Neuronal stem cell (in vitro differentiated cells): ENCODE data around the gene RAB44.

Source experiments
- DNase-seq: peaks from one replicate; pipeline ENCODE4 v3.0.0-alpha.2; 2013; ENCODE audit warnings: low spot score
- H2AFZ ChIP-seq: one replicate; pipeline ENCODE4 v1.6.1; 2013; ENCODE audit warnings: mild to moderate bottlenecking, low read length, inconsistent platforms
- H2AK5ac ChIP-seq: 2 replicates; pipeline ENCODE4 v1.6.1; 2013; ENCODE audit warnings: low read depth, mild to moderate bottlenecking, inconsistent platforms, low read length, moderate library complexity, mixed read lengths
- H2BK120ac ChIP-seq: 2 replicates; pipeline ENCODE4 v1.6.1; 2013; ENCODE audit warnings: low read depth, mild to moderate bottlenecking, inconsistent platforms, low read length, moderate library complexity, mixed read lengths
- H2BK12ac ChIP-seq: one replicate; pipeline ENCODE4 v1.6.1; 2013; ENCODE audit warnings: low read length, inconsistent platforms
- H2BK15ac ChIP-seq: 2 replicates; pipeline ENCODE4 v1.6.1; 2013; ENCODE audit warnings: mild to moderate bottlenecking, low read length, inconsistent platforms, mixed read lengths
- H2BK5ac ChIP-seq: one replicate; pipeline ENCODE4 v1.6.1; 2013; ENCODE audit warnings: inconsistent platforms, mild to moderate bottlenecking, low read length, moderate library complexity
- H3K14ac ChIP-seq: one replicate; pipeline ENCODE4 v1.6.1; 2013; ENCODE audit warnings: low read length, inconsistent platforms
- H3K18ac ChIP-seq: 2 replicates; pipeline ENCODE4 v1.6.1; 2013; ENCODE audit warnings: low read length, inconsistent platforms
- H3K23ac ChIP-seq: 2 replicates; pipeline ENCODE4 v1.6.1; 2013; ENCODE audit warnings: low read depth, mild to moderate bottlenecking, mixed read lengths, low read length, inconsistent platforms; ENCODE audit not compliant: poor library complexity
- H3K27ac ChIP-seq: replicated peaks from 3 replicates; pipeline ENCODE4 v1.5.1; 2013; ENCODE audit warnings: low read length, inconsistent platforms
- H3K27me3 ChIP-seq, 3 experiments: 2 replicates each; pipeline ENCODE4 v1.6.1; 2013; ENCODE audit warnings: low read length in 3 of 3, mild to moderate bottlenecking in 2 of 3, inconsistent platforms in 1 of 3, low read depth in 1 of 3, mixed read lengths in 1 of 3, moderate library complexity in 1 of 3; ENCODE audit not compliant: control insufficient read depth in 3 of 3, insufficient read depth in 3 of 3
- H3K36me3 ChIP-seq, 2 donors: replicated peaks in 1 of 2; 2 replicates each; pipeline ENCODE4 v1.6.1; 2013; ENCODE audit warnings: low read length in 2 of 2; ENCODE audit not compliant: control insufficient read depth in 2 of 2, insufficient read depth in 2 of 2
- H3K4ac ChIP-seq: 2 replicates; pipeline ENCODE4 v1.6.1; 2013; ENCODE audit warnings: inconsistent platforms, mild to moderate bottlenecking, low read length, moderate library complexity
- H3K4me1 ChIP-seq, 2 donors: 1 replicate in 1 of 2; 2 replicates in 1 of 2; pipeline ENCODE4 v1.6.1; 2013; ENCODE audit warnings: low read length in 2 of 2, low read depth in 1 of 2; ENCODE audit not compliant: control insufficient read depth in 2 of 2, insufficient read depth in 1 of 2
- H3K4me2 ChIP-seq: one replicate; pipeline ENCODE4 v1.6.1; 2013; ENCODE audit warnings: mild to moderate bottlenecking, low read length, inconsistent platforms; ENCODE audit not compliant: insufficient read depth, poor library complexity, severe bottlenecking
- H3K4me3 ChIP-seq, 2 donors: 2 replicates each; pipeline ENCODE4 v1.5.1; 2013; ENCODE audit warnings: low read length in 2 of 2, mild to moderate bottlenecking in 2 of 2, inconsistent platforms in 1 of 2, moderate library complexity in 1 of 2
- H3K79me1 ChIP-seq: one replicate; pipeline ENCODE4 v1.6.1; 2013; ENCODE audit warnings: low read depth, mild to moderate bottlenecking, inconsistent platforms, low read length, moderate library complexity
- H3K9ac ChIP-seq: one replicate; pipeline ENCODE4 v1.6.1; 2013; ENCODE audit warnings: mild to moderate bottlenecking, low read depth, low read length, inconsistent platforms; ENCODE audit not compliant: poor library complexity
- H3K9me3 ChIP-seq, 2 donors: replicated peaks in 1 of 2; 2 replicates each; pipeline versions ENCODE3 to v1.6.1; 2013; ENCODE audit warnings: low read length in 2 of 2, mild to moderate bottlenecking in 2 of 2, inconsistent platforms in 1 of 2, low read depth in 1 of 2, mixed read lengths in 1 of 2, moderate library complexity in 1 of 2; ENCODE audit not compliant: control insufficient read depth in 2 of 2, insufficient read depth in 1 of 2
- H4K8ac ChIP-seq: one replicate; pipeline ENCODE4 v1.6.1; 2013; ENCODE audit warnings: low read depth, mild to moderate bottlenecking, inconsistent platforms, low read length, moderate library complexity
- H4K91ac ChIP-seq: one replicate; pipeline ENCODE4 v1.6.1; 2013; ENCODE audit warnings: low read length, low read depth, mild to moderate bottlenecking, inconsistent platforms; ENCODE audit not compliant: poor library complexity
- WGBS, 2 donors: extraction: QIAGEN DNeasy Blood & Tissue Kit; methylation state at CpG; one replicate each; pipeline ENCODE4 v1.1.7; 2013; ENCODE audit warnings: missing lambda C conversion rate in 2 of 2, mixed read lengths in 1 of 2; ENCODE audit not compliant: insufficient read length in 2 of 2, insufficient replicate concordance in 1 of 2; ENCODE audit errors: extremely low coverage in 2 of 2; 5-methylcytosine and 5-hydroxymethylcytosine counted together

RAB44 gene

GRCh38 chr6:36717231-36717825 is 19.7 kb downstream of the RAB44 start:
- Histone ChIP-seq H4K91ac (no peak overlapping the region), H3K4me1 (no peaks in the 10 kb centered on the region), H3K4me2 (no peak overlapping the region), H2BK120ac (peak overlapping the region; percentile 47), H3K27me3 (peaks cover 0 to 36% (median 0%) of the 10 kb centered on the region in 3 experiments), H2BK15ac (peak overlapping the region; percentile 49), H3K4ac (peak overlapping the region; percentile 53), H3K27ac (no peak overlapping the region), H2AFZ (no peak overlapping the region), H4K8ac (no peak overlapping the region), H3K23ac (no peak overlapping the region), H3K18ac (peak overlapping the region; percentile 48), H2BK12ac (no peak overlapping the region), H3K9ac (no peak overlapping the region), H3K4me3 (no peak overlapping the region), H3K79me1 (no peaks in the 10 kb centered on the region), H3K14ac (no peak overlapping the region), H2AK5ac (peak overlapping the region; percentile 56), H2BK5ac (no peak overlapping the region), H3K9me3 (no peaks in the 10 kb centered on the region), H3K36me3 (no peaks in the 10 kb centered on the region)
- no peak for DNase-seq
- WGBS, 2 donors: no CpG with 5 or more reads among the region's 13 CpGs

GRCh38 chr6:36717871-36718540 is 20.4 kb downstream of the RAB44 start:
- Histone ChIP-seq H3K4me2 (no peak overlapping the region), H2BK12ac (peak overlapping the region; percentile 22), H2AFZ (no peak overlapping the region), H4K8ac (peak overlapping the region; percentile 82), H2BK120ac (peak overlapping the region; percentile 47), H3K23ac (peak overlapping the region; percentile 87), H3K18ac (peak overlapping the region; percentile 76), H3K4ac (no peak overlapping the region), H3K79me1 (no peaks in the 10 kb centered on the region), H3K4me3 (no peak overlapping the region), H3K36me3 (no peaks in the 10 kb centered on the region), H3K9ac (peak overlapping the region; percentile 30), H3K14ac (peak overlapping the region; percentile 56), H2BK15ac (no peak overlapping the region), H2AK5ac (peak overlapping the region; percentile 21), H3K27ac (no peak overlapping the region), H3K4me1 (no peaks in the 10 kb centered on the region), H3K9me3 (no peaks in the 10 kb centered on the region), H2BK5ac (no peak overlapping the region), H3K27me3 (peaks cover 0 to 38% (median 0%) of the 10 kb centered on the region in 3 experiments), H4K91ac (no peak overlapping the region)
- DNase-seq: no peak
- no CpG with 5 or more reads among the region's 12 CpGs for WGBS, 2 donors

GRCh38 chr6:36718560-36718959 is 20.9 kb downstream of the RAB44 start:
- H2AK5ac ChIP-seq: peak overlapping the region; percentile 21
- H3K14ac ChIP-seq: no peak overlapping the region
- H2AFZ ChIP-seq: no peak overlapping the region
- peak overlapping the region; percentile 87 for H3K23ac ChIP-seq
- WGBS, 2 donors: no CpG with 5 or more reads among the region's 5 CpGs
- no peak overlapping the region for H4K8ac ChIP-seq
- H3K27me3 ChIP-seq: peaks cover 0 to 38% (median 0%) of the 10 kb centered on the region in 3 experiments
- no peak overlapping the region for H2BK120ac ChIP-seq
- H3K36me3 ChIP-seq: no peaks in the 10 kb centered on the region
- no peak for DNase-seq
- H3K79me1 ChIP-seq: no peaks in the 10 kb centered on the region
- no peak overlapping the region for H3K4ac ChIP-seq
- peak overlapping the region; percentile 22 for H2BK12ac ChIP-seq
- no peak overlapping the region for H3K27ac ChIP-seq
- no peaks in the 10 kb centered on the region for H3K4me1 ChIP-seq
- H2BK5ac ChIP-seq: no peak overlapping the region
- no peak overlapping the region for H3K4me3 ChIP-seq
- no peak overlapping the region for H4K91ac ChIP-seq
- no peak overlapping the region for H3K9ac ChIP-seq
- no peak overlapping the region for H2BK15ac ChIP-seq
- H3K9me3 ChIP-seq: no peaks in the 10 kb centered on the region
- peak overlapping the region; percentile 76 for H3K18ac ChIP-seq
- no peak overlapping the region for H3K4me2 ChIP-seq

- no peak overlapping the region for H3K4ac ChIP-seq
- H2BK5ac ChIP-seq: no peak overlapping the region
- H3K9me3 ChIP-seq: no peaks in the 10 kb centered on the region
- H2AFZ ChIP-seq: no peak overlapping the region
- H2BK15ac ChIP-seq: no peak overlapping the region
- no peak overlapping the region for H3K4me2 ChIP-seq
- no peak overlapping the region for H3K27ac ChIP-seq
- peaks cover 0 to 38% (median 0%) of the 10 kb centered on the region in 3 experiments for H3K27me3 ChIP-seq
- WGBS, 2 donors: no CpG with 5 or more reads among the region's 7 CpGs
- H3K18ac ChIP-seq: no peak overlapping the region
- no peak overlapping the region for H3K9ac ChIP-seq
- H3K14ac ChIP-seq: no peak overlapping the region
- H3K4me3 ChIP-seq: no peak overlapping the region
- H4K8ac ChIP-seq: no peak overlapping the region
- no peak overlapping the region for H2AK5ac ChIP-seq
- H2BK12ac ChIP-seq: peak overlapping the region; percentile 2
- H4K91ac ChIP-seq: no peak overlapping the region
- H3K79me1 ChIP-seq: no peaks in the 10 kb centered on the region
- no peak for DNase-seq
- no peaks in the 10 kb centered on the region for H3K4me1 ChIP-seq
- H3K36me3 ChIP-seq: no peaks in the 10 kb centered on the region
- H3K23ac ChIP-seq: no peak overlapping the region
- no peak overlapping the region for H2BK120ac ChIP-seq
Measured at GRCh38 chr6:36719126-36719525, 21.5 kb downstream of the RAB44 start.
